ENCODE measurements around the gene MARCHF6. TPM values are rescaled to one million over a fixed set of nuclear protein-coding genes. Genes with fewer than 3 reads are reported as not detected.
"Not testable (repeated sequence)": the region's sequence is repeated elsewhere in the genome, so short reads cannot be mapped to it uniquely, and the experiment has no call there.

Gene MARCHF6
- total RNA-seq, 2 donors from 2014 or later = 89.5 to 103 TPM

DNA sequence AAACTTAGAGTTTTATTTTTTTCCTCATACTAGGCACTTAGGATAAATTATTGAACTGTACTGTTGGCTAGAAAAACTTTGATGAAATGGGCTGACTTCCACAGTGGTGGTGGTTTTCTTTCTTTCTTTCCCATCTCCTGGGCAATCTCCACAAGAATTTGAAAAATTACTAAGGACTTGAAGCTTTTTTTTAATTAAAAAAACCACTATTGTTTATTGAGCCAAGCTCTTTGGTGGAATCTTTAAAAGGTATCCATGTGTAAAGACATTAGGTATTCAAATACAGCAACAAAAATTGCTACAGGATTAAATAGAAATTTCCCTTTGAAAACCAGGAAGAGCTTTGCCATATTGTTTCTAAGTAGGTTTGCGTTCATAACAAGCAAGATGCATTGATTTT lies 14.1 kb downstream of the MARCHF6 start:
- H3K4me3 ChIP-seq = no peak overlapping the region
- H3K4me1 ChIP-seq = peaks cover 7 to 56% of the 10 kb centered on the region in 2 donors
- TF ChIP-seq, protein P1, sequence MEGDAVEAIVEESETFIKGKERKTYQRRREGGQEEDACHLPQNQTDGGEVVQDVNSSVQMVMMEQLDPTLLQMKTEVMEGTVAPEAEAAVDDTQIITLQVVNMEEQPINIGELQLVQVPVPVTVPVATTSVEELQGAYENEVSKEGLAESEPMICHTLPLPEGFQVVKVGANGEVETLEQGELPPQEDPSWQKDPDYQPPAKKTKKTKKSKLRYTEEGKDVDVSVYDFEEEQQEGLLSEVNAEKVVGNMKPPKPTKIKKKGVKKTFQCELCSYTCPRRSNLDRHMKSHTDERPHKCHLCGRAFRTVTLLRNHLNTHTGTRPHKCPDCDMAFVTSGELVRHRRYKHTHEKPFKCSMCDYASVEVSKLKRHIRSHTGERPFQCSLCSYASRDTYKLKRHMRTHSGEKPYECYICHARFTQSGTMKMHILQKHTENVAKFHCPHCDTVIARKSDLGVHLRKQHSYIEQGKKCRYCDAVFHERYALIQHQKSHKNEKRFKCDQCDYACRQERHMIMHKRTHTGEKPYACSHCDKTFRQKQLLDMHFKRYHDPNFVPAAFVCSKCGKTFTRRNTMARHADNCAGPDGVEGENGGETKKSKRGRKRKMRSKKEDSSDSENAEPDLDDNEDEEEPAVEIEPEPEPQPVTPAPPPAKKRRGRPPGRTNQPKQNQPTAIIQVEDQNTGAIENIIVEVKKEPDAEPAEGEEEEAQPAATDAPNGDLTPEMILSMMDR (IDR thresholded peaks at IDR 0.05) = no peak
- no peaks in the 10 kb centered on the region for H3K9me3 ChIP-seq
- H3K27me3 ChIP-seq = no peaks in the 10 kb centered on the region
- H3K27ac ChIP-seq = no peak overlapping the region
- no peak for DNase-seq (ENCODE audit: low spot score)
- H3K36me3 ChIP-seq = no peaks in the 10 kb centered on the region

DNA sequence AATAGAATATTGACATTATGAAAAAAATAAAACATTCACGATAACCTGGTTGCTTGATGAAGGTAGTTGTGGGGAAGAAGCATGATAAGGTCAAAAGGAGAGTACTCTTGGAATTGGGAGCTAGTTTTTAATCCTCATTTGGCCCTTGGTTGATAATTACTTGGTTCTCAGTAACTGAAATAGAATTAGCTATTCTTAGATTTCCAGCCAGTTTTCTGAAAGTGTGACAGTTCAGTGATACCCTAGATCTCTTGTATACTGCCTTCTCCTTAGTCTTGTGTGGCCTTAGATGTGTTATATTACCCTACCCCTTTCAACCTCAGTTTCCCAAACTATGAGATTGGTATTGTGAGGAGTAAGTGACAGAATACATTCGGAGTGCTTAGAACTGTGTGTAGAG lies 17.4 kb downstream of the MARCHF6 start:
- H3K4me3 ChIP-seq = no peak overlapping the region
- H3K4me1 ChIP-seq = peaks cover 7 to 64% of the 10 kb centered on the region in 2 donors
- no peak for DNase-seq (ENCODE audit: low spot score)
- H3K27ac ChIP-seq = no peak overlapping the region
- TF ChIP-seq, protein P1 (IDR thresholded peaks at IDR 0.05) = no peak
- no peaks in the 10 kb centered on the region for H3K36me3 ChIP-seq
- H3K9me3 ChIP-seq = no peaks in the 10 kb centered on the region
- H3K27me3 ChIP-seq = no peaks in the 10 kb centered on the region

DNA sequence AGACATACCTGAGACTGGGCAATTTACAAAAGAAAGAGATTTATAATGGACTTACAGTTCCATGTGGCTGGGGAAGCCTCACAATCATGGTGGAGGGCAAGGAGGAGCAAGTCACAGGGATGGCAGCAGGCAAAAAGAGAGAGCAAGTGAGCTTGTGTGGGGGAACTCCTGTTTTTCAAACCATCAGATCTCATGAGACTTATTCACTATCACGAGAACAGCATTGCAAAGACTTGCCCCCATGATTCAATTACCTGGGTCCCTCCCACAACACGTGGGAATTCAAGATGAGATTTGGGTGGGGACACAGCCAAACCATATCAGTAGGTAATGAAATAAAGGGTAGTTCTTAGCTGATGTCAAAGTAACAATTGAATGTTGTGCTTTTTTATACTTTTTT lies 17.9 kb downstream of the MARCHF6 start:
- H3K36me3 ChIP-seq; H3K27ac ChIP-seq; H3K4me3 ChIP-seq; DNase-seq (ENCODE audit: low spot score); H3K9me3 ChIP-seq; H3K27me3 ChIP-seq: not testable (repeated sequence)
- peaks cover 7 to 63% of the 10 kb centered on the region in 2 donors for H3K4me1 ChIP-seq

DNA sequence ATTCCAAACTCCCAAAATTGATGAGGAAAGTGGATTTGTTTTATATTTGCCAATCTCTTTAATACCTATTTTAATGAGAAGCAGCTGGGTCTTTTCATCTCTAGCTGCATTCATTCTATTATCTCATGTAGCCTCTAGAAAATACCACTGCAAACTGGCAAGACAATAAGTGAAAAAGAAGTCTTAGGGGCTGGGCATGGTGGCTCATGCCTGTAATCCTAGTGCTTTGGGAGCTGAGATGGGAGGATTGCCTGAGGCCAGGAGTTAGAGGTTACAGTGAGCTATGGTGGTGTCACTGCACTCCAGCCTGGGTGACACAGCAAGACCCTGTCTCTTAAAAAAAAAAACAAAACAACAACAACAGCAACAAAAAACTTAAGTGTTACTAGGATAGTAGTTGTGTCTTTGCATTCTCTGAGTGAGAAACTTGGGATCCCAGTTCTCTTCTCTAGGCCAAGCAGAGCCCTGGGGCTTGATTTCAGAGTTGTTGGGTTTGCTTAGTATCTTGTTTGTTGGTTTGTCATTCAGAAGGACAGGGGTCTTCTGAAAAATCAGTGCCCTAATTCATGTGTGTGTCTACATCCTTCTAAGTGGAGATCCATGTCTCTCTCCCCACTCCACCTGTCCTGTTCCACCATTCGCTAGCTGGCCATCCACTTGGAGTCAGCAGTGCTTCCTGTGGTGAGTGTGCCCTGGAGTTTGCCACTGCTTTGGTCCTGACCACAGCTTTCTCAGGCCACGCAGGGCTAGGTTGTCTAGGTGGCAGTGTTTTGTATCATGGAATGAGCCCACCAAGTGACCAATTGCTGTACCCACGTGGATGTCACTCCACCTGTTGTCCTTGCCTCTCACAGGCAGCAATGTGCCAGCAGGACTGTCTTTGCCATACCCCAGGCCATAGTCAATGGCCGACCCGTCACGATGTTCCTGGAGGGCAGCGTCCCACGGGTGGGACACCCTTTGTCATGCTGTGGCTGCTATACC lies 19.5 kb downstream of the MARCHF6 start:
- Histone ChIP-seq H3K4me1 (peaks cover 0 to 63% of the 10 kb centered on the region in 2 donors), H3K9me3 (no peaks in the 10 kb centered on the region), H3K36me3 (no peaks in the 10 kb centered on the region), H3K4me3 (no peak overlapping the region), H3K27ac (no peak overlapping the region), H3K27me3 (no peaks in the 10 kb centered on the region)
- TF ChIP-seq, protein P1 (IDR thresholded peaks at IDR 0.05) = no peak
- no peak for DNase-seq (ENCODE audit: low spot score)

DNA sequence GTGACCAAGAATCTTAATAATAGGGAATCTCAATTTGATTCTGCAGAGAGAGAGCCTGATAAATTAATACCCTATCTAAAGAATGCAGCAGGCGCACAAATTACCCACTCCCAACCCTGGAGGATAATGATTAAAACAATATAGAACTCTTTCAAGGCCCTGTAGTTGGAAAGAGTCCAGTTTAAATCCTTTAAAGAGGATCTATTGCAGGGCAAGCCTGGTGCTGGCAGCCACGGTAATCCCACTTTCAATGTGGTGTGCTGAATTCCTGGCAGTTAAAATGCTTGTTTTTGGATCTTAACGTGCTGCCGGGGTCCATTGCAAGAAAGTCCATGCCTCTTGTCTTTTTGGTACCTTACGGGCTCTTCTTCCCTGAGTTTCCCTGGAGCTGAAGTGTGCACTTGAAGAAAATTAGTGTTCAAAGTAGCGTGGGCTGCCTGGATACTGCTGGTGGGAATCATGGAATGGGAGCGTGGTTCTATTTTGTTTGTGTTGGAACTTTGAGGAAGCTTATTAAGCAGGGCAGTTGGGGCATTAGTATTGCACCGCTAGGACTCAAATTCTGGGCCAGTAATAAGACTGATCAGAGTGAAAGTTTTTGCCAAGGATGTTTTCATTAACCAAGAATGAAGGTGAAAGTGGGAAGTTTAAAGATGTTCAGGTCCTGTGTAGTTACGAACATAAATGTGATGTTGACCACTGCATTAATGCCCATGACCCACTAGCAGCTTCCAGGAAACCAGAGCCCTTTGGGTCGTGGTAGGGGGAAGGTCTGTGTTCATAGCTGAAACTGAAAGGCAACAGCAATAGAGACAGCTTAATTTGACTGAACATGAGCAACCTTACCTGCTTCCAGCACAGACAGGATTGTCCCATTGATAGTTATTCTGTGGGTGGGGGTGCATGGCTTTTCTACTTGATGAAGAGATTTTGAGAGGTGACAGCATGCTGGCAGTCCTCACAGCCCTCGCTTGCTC lies 20.8 kb downstream of the MARCHF6 start:
- no peak overlapping the region for H3K27ac ChIP-seq
- TF ChIP-seq, protein P1 (IDR thresholded peaks at IDR 0.05) = no peak
- no peaks in the 10 kb centered on the region for H3K9me3 ChIP-seq
- DNase-seq (ENCODE audit: low spot score) = no peak
- H3K4me1 ChIP-seq = peaks cover 0 to 57% of the 10 kb centered on the region in 2 donors
- no peaks in the 10 kb centered on the region for H3K27me3 ChIP-seq
- H3K36me3 ChIP-seq = no peaks in the 10 kb centered on the region
- no peak overlapping the region for H3K4me3 ChIP-seq

DNA sequence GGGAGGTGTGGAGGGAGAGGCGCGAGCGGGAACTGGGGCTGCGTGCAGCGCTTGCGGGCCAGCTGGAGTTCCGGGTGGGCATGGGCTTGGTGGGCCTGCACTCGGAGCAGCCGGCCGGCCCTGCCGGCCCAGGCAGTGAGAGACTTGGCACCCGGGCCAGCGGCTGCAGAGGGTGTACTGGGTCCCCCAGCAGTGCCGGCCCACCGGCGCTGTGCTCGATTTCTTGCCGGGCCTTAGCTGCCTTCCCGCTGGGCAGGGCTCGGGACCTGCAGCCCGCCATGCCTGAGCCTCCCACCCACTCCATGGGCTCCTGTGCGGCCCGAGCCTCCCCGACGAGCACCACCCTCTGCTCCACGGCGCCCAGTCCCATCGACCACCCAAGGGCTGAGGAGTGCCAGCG lies 21.7 kb downstream of the MARCHF6 start:
- H3K36me3 ChIP-seq; DNase-seq (ENCODE audit: low spot score); H3K9me3 ChIP-seq; H3K27ac ChIP-seq; H3K27me3 ChIP-seq; H3K4me3 ChIP-seq: not testable (repeated sequence)
- peaks cover 0 to 57% of the 10 kb centered on the region in 2 donors for H3K4me1 ChIP-seq

All from right atrium auricular region (tissue), 2 donors.